ENCODE measurements around the gene APOBEC3H. TPM values are rescaled to one million over a fixed set of nuclear protein-coding genes. Genes with fewer than 3 reads are reported as not detected.

Gene APOBEC3H
- total RNA-seq, 1 donor from 2014 or later, result not detected

Other genes with a start within 250 kb of the APOBEC3H start
- 5.6 TPM for gene CBX6, start 225.0 kb upstream of the APOBEC3H start, total RNA-seq
- gene APOBEC3A, start 139.6 kb upstream of the APOBEC3H start, total RNA-seq, result 5.3 TPM
- 5.0 TPM for gene APOBEC3B, start 114.9 kb upstream of the APOBEC3H start, total RNA-seq
- gene APOBEC3C, start 83.0 kb upstream of the APOBEC3H start, total RNA-seq, result 29.8 TPM
- 0.40 TPM for gene APOBEC3D, start 76.1 kb upstream of the APOBEC3H start, total RNA-seq
- 3.1 TPM for gene APOBEC3F, start 56.4 kb upstream of the APOBEC3H start, total RNA-seq
- gene APOBEC3G, start 20.0 kb upstream of the APOBEC3H start, total RNA-seq, result 3.9 TPM
- gene CBX7, start 55.4 kb downstream of the APOBEC3H start, total RNA-seq, result 4.5 TPM
- gene PDGFB, start 147.7 kb downstream of the APOBEC3H start, total RNA-seq, result 0.96 TPM
- gene RPL3, start 222.4 kb downstream of the APOBEC3H start, total RNA-seq, result 1,774 TPM